ENCODE results near the gene ARHGAP24.
"Not testable (repeated sequence)": the region's sequence is repeated elsewhere in the genome, so short reads cannot be mapped to it uniquely, and the experiment has no call there.

ARHGAP24 gene

DNA sequence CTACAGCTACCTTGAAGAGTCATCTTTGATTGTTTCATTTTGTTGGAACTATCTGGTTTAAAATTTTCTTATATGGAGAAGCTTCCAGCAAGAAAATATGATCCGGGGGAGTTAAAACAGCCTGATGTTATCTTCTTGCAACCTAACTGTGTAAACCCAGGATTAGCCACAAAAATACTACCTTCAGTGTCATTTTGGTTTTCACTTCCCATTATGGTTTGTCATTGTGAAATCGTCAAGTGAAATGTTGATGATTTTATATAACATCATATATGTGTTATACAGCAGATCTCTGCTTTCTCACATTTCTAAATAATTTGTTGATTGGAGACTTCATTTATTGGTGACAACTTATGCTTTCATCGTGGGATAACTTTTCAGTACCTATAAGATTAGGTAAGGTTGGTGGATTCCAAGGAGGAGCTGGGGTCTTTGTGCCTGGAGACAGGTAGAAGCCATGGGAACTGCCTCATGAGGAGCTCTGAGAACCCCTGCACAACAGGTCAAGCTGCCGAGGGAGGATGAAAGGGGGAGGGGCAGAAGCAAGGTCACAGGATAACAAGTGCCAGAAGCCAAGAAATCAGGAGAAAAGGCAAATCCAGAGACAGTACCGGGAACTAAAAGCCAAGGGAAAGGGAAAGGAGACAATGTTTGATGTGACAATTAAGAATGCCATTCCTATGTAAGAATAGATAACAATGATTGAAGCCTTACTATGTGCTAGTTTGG is 7.2 kb downstream of the ARHGAP24 start:
- DNase-seq (ENCODE audit: low read depth), result no peak

DNA sequence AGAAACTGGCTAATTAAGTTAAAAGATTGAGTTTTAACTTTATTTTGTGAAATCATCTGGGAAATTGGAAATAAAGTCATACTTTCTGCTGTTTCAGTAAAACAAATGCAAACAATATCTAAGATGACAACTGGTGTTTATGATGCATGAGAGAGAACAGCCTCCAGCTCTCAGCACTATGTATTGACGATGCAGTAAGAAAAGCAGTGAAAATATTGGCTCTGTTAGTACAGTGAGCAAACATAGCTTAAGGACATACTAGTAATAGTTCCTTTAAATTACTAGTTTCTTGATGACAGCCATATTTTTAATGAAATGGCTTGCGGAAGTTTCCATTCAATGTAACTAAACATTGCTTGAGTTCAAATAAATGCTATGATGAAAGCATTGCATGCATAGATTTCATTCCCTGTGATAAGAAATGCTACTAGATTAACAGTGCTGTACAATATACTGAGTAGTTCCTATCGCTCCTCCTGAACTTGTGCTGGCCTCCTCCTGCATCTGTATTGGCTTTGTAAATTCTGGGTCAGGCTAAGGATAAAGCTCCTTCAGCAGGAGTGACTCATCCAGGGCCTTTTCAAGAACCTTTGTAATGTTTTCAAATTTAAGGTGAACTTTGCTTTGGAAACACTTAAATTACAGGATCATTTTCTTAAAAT is 11.6 kb downstream of the ARHGAP24 start:
- DNase-seq (ENCODE audit: low read depth), result no peak

DNA sequence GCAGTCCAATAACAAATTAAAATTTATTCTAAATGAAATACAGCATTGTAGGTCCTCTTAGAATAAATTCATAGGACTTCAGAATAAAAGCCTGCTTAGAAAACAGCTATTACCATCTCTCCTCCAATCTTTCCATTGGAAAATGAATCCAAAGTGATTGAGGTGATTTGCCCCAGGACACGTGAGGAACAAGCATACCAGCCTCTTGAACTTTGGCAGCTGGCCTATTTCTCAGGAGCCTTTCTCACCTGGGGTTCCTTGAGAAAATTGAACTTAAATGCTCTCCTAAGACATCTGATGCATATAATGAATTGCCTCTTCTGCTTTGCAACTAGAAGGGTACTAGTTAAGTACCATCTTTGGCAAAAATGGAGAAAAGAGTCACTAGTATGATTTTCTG is 13.5 kb downstream of the ARHGAP24 start:
- no peak for DNase-seq (ENCODE audit: low read depth)

DNA sequence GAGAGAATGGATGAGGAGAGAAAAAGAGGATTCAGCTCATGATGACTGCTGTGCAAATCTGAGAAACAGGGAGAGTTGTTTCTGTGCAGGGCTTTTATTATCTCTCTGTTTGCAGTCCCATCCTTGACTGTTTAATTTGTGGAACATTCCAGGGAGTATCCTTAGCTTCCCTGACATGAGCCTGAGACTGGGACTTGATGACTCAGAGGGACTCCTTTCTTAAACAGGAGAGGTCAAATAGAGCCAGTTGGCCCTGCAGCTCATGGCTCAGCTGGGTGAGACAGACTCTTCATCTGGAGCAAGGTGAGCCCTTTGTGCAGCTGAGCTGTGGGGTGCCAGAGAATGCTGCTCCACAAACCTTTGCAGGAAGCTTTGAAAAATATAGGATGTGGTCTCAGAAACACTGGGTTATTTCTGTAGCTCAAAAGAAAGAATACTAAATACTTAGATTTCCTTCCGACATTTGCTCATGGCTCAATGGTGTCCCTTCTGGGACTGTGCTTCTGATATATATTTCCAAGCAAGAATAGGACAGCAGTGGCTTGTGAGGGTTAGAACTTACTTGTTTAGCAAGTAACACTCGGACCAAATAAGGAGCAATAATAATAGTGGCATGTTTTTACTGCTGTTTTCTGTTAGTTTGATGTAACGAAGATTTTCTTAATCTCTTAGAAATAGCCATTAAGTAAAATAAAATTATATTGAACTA is 14.5 kb downstream of the ARHGAP24 start:
- no peak for DNase-seq (ENCODE audit: low read depth)

DNA sequence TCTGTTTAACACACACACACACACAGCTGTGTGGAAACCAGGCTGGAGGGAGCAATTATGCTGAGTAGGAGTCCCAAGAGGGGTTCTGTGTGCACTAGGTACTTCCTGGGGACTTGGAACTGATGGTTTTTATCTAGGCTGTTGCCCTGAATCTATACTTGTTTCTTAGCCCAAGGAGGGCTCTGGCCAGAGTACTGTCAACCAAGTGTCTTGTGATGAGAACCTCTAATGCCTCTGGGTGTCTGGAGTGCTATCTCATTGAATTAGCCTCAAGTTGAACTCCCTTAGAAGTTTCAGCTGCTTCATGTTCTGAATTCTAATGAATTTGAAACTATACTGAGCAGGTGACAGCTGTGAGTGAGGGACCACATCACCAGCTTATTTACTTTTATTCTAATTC is 16.6 kb downstream of the ARHGAP24 start:
- DNase-seq (ENCODE audit: low read depth), result no peak

DNA sequence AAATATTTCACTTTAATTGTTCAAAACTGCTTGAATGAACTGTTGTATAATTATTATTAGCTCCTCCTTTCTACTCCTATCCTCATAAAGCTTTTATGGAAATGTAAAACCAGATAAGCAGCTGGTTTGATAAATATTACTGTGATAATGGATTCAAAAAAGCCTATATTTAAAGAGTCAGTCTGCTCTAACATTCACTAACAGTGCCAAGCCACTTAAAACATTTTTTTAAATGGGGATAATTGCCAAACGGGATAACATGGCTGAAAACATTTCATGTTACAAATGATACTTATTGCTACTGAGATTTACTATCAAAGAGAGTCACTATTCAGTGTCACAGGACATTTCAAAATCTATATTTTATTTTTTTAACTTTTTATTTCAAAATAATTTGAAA is 17.4 kb downstream of the ARHGAP24 start:
- DNase-seq (ENCODE audit: low read depth), result no peak

DNA sequence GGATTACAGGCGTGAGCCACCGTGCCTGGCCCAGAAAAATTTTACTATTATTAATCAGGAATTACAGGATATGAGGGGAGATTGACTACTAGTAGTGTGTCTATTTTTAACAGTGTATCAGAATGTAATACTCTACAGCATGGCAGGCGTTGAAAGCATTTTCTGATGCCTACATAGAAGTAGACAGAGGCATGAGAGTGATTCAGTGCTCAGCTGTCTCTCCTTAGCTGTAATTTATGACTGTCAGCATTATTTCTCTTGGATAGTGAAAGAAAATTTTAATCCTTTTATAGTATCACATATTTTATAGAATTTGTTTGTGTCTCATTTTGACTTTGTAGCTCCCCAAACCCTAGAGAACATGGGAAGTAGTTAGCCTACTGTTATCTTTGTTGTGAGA is 20.7 kb downstream of the ARHGAP24 start:
- no peak for DNase-seq (ENCODE audit: low read depth)

DNA sequence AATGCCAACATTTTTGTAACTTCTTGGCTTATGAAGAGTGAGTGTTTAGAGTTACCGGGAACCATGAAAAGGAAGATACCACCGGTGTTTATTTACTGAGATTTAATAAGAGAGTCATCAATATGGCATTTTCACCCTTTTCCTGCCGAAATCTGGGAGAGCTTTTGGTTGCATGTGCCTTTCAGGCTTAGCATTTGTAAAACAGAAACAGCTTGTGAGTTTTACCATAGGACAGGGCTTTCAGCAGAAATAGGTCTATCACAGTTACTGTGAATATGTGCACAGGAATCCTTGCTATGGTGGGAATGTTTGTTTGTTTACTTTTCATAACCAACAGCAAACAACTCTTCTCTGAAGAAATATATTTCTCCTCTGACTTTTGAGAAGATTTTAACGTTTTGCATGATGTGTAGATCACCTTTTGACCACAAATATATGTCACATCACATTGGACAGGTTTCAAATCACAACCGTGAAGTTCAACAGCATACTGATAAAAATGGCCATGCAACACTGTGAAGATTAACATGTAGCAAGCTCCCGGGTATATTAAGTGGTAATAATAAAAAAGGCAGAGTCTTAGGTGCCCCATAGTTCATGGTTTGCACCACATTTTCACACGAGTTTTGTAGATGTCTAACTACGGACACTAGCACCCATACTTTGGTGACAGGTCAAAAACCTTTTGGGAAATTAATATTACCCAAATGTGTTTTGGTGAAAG is 21.3 kb downstream of the ARHGAP24 start:
- DNase-seq (ENCODE audit: low read depth), result no peak

DNA sequence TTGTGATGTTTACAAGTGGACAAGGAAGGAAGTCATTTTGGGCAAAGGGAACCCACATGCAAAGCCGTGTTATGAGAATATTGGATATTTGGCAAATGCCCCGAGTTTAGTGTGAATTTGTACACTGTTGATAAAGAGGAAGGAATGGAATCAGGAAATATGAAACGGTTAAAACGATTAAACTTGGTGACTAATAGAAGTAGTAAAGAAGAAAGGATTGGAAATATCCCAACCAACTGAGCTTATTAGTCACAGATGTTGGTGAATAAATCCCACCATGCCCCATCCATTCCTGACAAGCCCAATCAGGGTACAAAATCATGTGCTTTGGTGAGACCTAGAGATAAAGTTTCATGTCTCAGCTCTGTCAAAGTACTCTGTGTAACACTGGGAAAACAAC is 22.0 kb downstream of the ARHGAP24 start:
- DNase-seq (ENCODE audit: low read depth), result peak; percentile 73

DNA sequence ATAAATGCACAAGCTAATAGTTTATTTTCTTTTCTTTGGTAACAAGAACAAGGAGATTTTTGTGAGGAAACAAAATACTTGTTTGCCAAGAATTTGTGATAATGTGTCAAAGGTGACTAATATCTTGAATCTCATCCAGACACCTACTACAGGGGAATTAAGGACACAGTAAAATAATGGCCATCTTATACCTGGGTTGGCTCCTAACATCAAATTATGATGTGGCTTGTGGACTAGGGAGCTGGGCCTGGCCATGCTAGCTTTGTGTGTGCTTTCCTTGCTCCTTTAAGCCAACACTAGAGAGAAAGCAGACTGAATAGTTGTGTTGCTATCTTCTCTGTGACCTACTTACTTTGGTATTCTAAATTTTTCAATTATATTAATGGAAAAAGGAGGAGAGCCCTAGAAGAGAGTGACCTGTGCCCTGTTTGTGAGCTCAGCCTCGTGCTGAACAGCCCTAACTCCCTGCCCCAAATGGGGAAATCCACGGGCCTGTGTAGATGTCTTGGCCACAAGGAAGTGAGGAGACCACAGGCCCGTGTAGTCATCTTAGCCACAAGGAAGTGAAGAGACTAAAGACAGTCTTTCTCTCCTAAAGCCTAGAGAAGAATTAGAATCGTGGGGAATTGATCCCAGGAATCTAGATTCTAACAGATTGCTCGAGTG is 23.3 kb downstream of the ARHGAP24 start:
- DNase-seq (ENCODE audit: low read depth), result no peak

DNA sequence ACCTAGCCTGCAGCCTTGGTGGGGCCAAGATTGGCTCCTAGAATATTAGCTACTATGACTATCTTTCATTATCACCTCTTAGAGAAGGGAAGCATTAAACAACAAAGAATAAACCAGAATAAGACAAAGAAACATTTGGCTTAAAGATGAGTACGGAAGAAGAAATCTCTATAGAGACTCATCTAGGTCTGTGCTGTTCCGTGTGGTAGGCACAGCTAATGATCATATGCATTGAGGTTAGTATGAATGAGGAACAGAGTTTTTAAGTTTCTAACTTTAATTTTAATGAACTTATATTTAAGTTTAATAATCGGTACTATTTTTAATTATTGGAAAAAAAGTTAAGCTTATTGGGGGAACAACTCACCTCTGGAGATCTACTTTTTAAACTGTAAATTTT is 24.6 kb downstream of the ARHGAP24 start:
- DNase-seq (ENCODE audit: low read depth), result no peak

DNA sequence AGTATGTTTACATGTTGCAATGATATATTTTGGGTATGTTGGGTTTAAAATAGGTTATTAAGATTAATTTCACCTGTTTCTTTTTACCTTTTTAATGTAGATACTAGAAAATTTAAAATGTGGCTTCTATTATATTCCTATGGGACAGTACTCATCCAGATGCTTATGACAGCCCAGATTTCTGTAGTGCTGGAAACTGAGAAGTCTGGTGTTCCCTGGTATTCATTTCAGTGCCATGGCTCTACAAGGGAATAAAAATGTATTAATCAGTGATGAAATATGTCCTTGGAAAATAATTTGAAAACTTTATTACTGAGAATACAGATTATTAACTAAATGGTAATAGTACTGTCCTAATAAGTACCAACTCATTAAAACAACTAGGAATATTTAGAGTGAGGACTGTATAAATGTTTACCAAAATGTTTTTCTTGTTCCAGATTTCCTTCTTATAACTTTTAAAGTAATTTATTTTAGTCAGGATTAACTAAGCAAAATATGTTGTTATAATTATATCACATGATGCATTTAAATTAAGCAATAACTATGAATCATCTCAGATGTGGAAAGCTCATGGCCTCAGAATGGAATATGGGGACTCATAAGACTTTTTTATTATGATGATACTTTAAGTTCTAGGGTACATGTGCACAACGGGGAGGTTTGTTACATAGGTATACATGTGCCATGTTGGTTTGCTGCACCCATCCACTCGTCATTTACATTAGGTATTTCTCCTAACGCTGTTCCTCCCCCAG is 25.3 kb downstream of the ARHGAP24 start:
- no peak for DNase-seq (ENCODE audit: low read depth)

DNA sequence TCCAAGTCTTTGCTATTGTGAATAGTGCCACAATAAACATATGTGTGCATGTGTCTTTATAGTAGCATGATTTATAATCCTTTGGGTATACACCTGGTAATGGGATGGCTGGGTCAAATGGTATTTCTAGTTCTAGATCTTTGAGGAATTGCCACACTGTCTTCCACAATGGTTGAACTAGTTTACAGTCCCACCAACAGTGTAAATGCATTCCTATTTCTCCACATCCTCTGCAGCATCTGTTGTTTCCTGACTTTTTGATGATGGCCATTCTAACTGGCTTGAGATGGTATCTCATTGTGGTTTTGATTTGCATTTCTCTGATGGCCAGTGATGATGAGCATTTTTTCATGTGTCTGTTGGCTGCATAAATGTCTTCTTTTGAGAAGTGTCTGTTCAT is 26.2 kb downstream of the ARHGAP24 start:
- not testable (repeated sequence) for DNase-seq (ENCODE audit: low read depth)

DNA sequence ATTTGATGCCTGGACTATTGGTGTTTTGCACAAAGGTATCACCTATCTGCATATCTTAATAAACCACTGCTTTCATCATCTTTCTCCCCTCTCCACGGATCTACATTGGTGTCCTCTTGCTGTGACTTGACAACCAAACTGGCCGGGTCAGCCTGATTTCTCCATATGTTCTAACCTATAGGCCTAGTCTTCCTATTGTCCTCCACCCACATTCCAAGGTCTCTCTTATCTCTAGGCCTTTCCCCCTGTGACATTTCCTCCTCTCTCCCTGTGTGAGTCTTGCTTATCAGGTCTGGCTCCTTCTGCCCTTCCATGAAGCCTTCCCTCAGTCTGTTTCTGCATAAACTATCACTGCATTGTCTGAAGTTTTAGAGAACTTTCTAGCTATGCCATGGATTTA is 33.7 kb downstream of the ARHGAP24 start:
- no peak for DNase-seq (ENCODE audit: low read depth)

DNA sequence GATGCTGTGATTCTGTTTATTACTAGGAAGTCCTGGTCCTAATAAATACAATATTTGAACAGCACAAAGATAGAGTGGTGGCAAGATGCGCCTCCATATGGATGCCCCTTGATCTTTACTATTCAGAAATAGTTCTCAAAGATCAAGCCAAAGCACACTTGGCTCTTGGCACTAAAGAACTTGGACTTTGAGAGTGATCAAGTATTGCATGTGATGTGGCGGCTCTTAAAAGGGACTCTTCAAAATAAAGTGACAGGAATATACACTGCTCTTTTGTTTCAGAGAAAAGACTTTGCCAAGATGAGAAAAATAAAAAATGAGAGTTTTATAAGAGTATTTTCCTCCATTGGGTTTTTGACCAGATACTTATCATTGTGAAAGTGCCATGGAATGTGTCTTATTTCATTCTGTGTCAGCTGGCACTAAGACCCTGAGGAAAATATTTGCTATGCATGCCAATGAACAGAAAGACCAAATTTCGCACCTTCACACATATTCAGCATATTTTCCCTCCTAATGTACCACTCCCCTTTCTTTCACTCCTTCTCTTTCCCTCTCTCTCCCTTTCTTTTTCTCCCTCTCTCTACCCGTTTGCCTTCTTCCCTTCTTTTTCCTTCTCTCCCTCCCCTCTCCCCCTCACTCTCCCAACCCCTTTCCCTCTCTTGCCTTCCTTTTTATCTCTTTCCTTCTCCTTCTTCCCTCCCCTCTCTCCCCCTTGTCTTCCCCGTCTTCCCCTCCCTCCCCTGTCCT is 35.1 kb downstream of the ARHGAP24 start:
- no peak for DNase-seq (ENCODE audit: low read depth)

DNA sequence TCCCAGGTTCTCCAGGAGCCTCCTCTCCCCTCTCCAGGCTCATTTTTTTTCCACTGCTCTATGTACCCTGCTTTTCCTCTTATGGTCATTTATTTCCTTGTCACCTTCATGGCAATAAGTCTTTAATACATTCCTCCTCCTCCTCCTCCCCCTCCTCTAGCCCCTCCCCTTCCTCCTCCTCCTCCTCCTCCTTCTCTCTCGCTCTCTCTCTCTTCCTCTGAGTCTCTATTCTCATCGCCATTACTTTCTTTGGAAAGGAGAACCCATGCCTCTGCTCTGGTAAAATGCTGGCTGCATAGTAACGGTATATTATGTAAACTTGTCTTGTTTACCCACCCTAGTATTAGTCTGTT is 35.7 kb downstream of the ARHGAP24 start:
- no peak for DNase-seq (ENCODE audit: low read depth)

DNA sequence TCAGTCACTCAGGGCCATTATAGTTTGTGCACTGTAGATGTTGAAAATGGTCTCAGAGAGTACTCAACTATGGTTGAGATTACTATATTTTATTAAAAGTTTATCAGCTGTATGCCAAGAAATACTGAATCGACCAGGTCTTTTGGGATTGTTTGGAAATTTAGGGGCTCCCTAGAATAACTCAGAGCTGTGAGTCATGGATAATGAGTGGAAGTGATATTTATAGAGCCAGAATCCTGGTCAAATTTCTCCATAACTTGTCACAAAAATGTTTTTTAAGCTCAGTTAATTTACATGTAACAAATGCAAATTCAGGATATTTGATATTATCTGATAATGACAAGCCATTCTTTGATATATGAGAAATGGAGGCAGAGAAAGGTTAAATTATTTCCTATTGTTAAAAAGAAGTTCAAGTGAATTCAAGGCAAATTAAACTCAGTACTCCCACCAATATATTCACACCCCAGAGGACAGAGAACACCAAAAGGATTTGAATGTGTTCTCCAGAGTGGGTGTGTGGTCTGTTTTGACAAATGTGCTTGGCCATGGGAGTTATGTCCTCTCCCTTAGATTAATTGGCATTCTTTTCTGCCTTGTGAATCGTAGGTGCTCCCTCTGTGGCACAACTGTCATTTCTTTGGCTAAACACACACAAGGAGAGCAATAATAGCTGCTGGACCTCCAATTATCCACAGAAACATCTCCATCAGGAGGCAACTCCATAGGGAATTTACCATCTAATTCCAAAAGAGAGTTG is 37.7 kb downstream of the ARHGAP24 start:
- DNase-seq (ENCODE audit: low read depth), result no peak

DNA sequence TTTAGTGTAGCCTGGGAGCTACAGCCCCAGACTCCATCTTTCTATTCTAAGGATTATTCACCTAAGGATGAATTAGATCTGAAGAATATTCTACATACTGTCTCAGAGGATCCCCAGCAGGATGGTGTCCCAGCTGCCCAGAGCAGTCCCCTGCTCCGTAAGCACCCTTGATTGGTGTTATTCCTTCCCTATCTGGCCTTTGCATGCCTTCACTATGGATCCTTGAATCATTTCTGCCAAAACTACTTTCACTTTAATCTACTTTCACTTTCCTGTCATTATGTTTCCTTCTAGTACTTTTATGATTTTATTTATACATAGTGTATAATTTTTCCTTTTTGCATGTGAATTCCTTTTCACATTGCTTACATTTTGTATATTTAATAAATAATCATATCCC is 39.2 kb downstream of the ARHGAP24 start:
- DNase-seq (ENCODE audit: low read depth), result no peak

DNA sequence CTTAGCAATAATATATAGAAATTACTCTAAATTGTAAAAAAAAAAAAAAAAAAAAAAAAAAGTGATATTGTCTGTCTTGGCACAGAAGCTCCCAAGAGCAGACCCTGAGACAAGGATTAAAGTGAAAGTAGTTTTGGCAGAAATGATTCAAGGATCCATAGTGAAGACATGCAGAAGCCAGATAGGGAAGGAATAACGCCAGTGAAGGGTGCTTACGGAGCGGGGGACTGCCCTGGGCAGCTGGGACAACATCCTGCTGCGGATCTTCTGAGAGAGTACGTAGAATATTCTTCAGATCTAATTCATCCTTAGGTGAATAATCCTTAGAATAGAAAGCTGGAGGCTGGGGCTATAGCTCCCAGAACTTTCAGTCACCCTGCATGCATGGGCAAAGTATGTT is 39.8 kb downstream of the ARHGAP24 start:
- no peak for DNase-seq (ENCODE audit: low read depth)

DNA sequence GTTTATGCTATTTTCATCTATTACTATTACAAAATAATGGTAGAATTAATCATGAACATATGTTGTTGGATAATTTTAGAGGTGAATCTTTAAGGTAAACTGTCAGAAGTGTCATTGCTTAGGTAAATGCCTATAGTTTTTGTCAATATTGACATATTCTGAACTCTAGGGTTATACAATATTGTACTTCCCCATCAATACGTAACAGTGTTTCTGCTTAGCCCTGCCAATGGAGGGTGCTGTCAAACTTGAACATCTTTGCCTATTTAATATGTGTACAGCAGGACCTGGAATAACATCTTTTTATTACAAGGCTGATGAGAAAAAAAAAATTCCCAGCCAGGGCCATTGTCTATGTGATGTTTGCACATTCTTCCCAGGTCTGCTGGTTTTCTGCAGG is 40.8 kb downstream of the ARHGAP24 start:
- no peak for DNase-seq (ENCODE audit: low read depth)

Measured in fibroblast of the conjunctiva (primary cell).